ENCODE measurements around the gene FLAD1. TPM values are rescaled to one million over a fixed set of nuclear protein-coding genes. Genes with fewer than 3 reads are reported as not detected.

The FLAD1 gene
- total RNA-seq, 4 donors from 2014 or later: 12.6 to 33.8 (median 20.7) TPM

DNA sequence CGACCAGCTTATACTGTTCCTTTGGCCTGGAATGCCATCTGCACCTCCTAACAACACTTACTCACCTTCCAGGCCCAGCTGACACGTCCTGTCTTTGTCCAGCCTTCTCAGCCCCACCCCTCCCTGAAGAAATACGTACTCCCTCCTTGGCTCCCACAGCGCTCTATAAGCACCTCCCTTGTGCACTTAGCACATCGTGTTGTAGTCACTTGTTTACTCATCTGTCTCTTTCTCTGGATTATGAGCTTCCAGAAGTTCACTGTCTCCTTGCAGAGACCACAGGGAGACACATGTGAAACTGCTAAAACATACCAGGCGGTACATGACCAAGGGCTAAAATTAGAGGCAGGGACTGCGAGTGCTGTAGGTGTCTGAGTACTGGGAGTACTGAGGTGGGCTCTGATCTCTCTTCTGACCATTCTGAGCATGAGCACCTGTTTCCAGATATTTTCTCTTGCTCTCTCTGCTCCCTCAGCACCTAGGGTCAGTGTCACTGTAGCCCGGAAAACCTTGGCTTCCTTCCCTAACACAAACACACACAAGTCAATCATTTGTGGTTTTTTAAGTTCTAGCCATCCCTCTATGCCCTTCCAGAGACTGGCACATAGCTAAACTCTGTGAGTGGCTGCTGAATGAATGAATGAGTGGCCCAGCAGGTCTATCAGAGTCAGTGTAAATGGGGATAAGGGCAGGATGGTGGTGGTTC, 55.6 kb downstream of the FLAD1 start:
- intact Hi-C loops (cut with DNase I; ENCODE audit: low total_unique reads): no loop called here
- Histone ChIP-seq H3K9me3 (no peaks in the 10 kb centered on the region), H3K36me3 (no peaks in the 10 kb centered on the region), H3K27me3 (no peaks in the 10 kb centered on the region), H3K4me1 (no peaks in the 10 kb centered on the region), H3K4me3 (no peak overlapping the region), H3K27ac (no peak overlapping the region)
- DNase-seq: no peak
- TF ChIP-seq, protein P1, sequence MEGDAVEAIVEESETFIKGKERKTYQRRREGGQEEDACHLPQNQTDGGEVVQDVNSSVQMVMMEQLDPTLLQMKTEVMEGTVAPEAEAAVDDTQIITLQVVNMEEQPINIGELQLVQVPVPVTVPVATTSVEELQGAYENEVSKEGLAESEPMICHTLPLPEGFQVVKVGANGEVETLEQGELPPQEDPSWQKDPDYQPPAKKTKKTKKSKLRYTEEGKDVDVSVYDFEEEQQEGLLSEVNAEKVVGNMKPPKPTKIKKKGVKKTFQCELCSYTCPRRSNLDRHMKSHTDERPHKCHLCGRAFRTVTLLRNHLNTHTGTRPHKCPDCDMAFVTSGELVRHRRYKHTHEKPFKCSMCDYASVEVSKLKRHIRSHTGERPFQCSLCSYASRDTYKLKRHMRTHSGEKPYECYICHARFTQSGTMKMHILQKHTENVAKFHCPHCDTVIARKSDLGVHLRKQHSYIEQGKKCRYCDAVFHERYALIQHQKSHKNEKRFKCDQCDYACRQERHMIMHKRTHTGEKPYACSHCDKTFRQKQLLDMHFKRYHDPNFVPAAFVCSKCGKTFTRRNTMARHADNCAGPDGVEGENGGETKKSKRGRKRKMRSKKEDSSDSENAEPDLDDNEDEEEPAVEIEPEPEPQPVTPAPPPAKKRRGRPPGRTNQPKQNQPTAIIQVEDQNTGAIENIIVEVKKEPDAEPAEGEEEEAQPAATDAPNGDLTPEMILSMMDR (IDR thresholded peaks at IDR 0.05): no peak
- no peak for TF ChIP-seq POLR2A (IDR thresholded peaks at IDR 0.05)

DNA sequence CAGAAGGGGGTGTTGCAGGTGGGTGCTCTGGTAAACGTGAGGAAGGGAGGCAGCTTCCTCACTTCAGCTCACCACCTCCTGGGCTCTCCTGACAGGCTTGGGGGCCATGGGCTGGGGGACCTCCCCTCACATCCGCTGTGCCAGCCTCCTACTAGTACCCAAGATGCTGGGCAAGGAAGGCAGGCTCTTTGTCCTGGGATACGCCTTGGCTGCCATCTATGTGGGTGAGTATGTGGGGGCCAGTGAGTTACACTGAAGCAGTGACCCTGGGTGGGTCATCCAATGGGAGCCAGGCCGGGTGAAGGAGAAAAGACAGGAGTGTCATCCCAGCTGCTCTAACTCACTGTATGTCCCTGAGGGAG, 56.1 kb downstream of the FLAD1 start:
- Histone ChIP-seq H3K9me3 (no peaks in the 10 kb centered on the region), H3K4me3 (no peak overlapping the region), H3K36me3 (no peaks in the 10 kb centered on the region), H3K27me3 (no peaks in the 10 kb centered on the region), H3K27ac (no peak overlapping the region), H3K4me1 (no peaks in the 10 kb centered on the region)
- TF ChIP-seq, protein P1 (IDR thresholded peaks at IDR 0.05): no peak
- no peak for TF ChIP-seq POLR2A (IDR thresholded peaks at IDR 0.05)
- no peak for DNase-seq
- intact Hi-C loops (cut with DNase I; ENCODE audit: low total_unique reads): no loop called here

DNA sequence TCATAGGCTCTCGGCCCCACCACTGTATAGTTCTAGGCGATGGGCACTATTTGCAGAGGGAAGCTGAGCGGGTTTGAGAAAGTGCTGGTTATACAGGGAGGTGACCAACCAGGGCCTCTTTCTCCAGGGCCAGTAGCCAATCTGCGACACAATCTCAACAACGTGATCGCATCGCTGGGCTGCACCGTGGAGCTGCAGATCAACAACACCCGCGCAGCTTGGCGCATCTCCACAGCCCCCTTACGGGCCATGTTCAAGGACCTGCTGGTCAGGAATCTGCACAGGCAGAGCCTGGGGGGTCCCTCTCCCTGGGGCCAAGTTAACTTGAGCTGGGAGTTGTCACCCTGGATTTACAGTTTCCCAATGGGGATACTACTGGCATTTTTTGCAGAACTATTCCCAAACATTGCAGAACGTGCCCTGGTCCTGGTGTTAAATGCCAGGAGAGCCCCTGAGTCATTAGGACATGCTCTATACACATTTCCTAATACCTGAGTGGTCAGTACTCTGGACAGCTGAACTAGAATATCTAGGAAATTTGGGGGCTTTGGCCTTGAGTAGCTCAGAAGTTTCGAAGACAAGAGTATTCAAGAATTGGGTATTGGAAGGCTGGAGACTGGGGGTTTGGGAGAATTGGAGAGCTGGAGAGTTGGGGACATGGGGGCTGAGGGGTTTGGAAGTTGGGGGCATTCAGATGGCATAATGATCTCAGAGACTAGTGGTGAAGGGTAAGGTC, 57.4 kb downstream of the FLAD1 start:
- Histone ChIP-seq H3K4me3 (no peak overlapping the region), H3K9me3 (no peaks in the 10 kb centered on the region), H3K4me1 (no peaks in the 10 kb centered on the region), H3K36me3 (no peaks in the 10 kb centered on the region), H3K27me3 (no peaks in the 10 kb centered on the region), H3K27ac (no peak overlapping the region)
- TF ChIP-seq POLR2A (IDR thresholded peaks at IDR 0.05): no peak
- TF ChIP-seq, protein P1 (IDR thresholded peaks at IDR 0.05): no peak
- intact Hi-C loops (cut with DNase I; ENCODE audit: low total_unique reads): no loop called here
- DNase-seq: no peak

Small RNA genes within 50 kb of the gene (microRNA-seq; reads per million reads assigned to microRNA genes)
- not detected for gene MIR4258 (ENCODE audit: borderline microRNAs expressed, borderline replicate concordance)

Small RNA genes within 50 kb of the gene (small RNA-seq; reads per million reads assigned to genes)
- gene MIR4258 (not detected), gene RF00017 (not detected)

Other genes with a start within 250 kb of the FLAD1 start
- 10 to 100 TPM in 3 of 4 donors, 1 to 10 TPM in 1; 7.1 to 35.5 (median 12.1) TPM for gene KCNN3, start 113.1 kb upstream of the FLAD1 start, total RNA-seq
- gene PMVK, start 46.6 kb upstream of the FLAD1 start, total RNA-seq: 10 to 100 TPM in 1 of 4 donors, 1 to 10 TPM in 3; 2.6 to 21.2 (median 6.4) TPM
- 100 to 1,000 TPM in 1 of 4 donors, 10 to 100 TPM in 3; 34.4 to 151 (median 88.6) TPM for gene PBXIP1, start 27.2 kb upstream of the FLAD1 start, total RNA-seq
- 10 to 100 TPM in 3 of 4 donors, 1 to 10 TPM in 1; 10.0 to 36.4 (median 15.9) TPM for gene PYGO2, start 21.6 kb upstream of the FLAD1 start, total RNA-seq
- gene SHC1, start 12.6 kb upstream of the FLAD1 start, total RNA-seq: 100 to 1,000 TPM in 2 of 4 donors, 10 to 100 TPM in 2; 93.5 to 149 (median 101) TPM
- gene CKS1B, start 8.7 kb upstream of the FLAD1 start, total RNA-seq: 10 to 100 TPM; 14.1 to 52.7 (median 22.8) TPM
- under 1 TPM in 1 of 4 donors, not detected in 3; 0.83 TPM for gene LENEP, start 10.2 kb downstream of the FLAD1 start, total RNA-seq
- 10 to 100 TPM in 2 of 4 donors, 1 to 10 TPM in 2; 3.8 to 53.4 (median 11.9) TPM for gene ZBTB7B, start 19.5 kb downstream of the FLAD1 start, total RNA-seq
- 1 to 10 TPM in 1 of 4 donors, under 1 TPM in 1, not detected in 2; 0.07 to 1.6 TPM for gene DCST2, start 50.4 kb downstream of the FLAD1 start, total RNA-seq
- 1 to 10 TPM in 2 of 4 donors, not detected in 2; 1.1 to 3.5 TPM for gene DCST1, start 50.5 kb downstream of the FLAD1 start, total RNA-seq
- 100 to 1,000 TPM in 3 of 4 donors, 10 to 100 TPM in 1; 58.6 to 270 (median 153) TPM for gene ADAM15, start 68.0 kb downstream of the FLAD1 start, total RNA-seq
- 1 to 10 TPM in 2 of 4 donors, not detected in 2; 8.0 to 8.4 TPM for gene EFNA4, start 80.4 kb downstream of the FLAD1 start, total RNA-seq
- gene EFNA3, start 95.5 kb downstream of the FLAD1 start, total RNA-seq: 1 to 10 TPM in 3 of 4 donors, not detected in 1; 3.2 to 7.6 (median 3.3) TPM
- 10 to 100 TPM; 22.3 to 58.5 (median 36.5) TPM for gene EFNA1, start 144.5 kb downstream of the FLAD1 start, total RNA-seq
- 10 to 100 TPM in 3 of 4 donors, under 1 TPM in 1; 0.26 to 24.0 (median 21.8) TPM for gene SLC50A1, start 152.5 kb downstream of the FLAD1 start, total RNA-seq
- gene DPM3, start 157.2 kb downstream of the FLAD1 start, total RNA-seq: 10 to 100 TPM; 36.1 to 94.4 (median 85.4) TPM
- gene KRTCAP2, start 190.0 kb downstream of the FLAD1 start, total RNA-seq: 100 to 1,000 TPM in 1 of 4 donors, 10 to 100 TPM in 2, 1 to 10 TPM in 1; 1.5 to 200 (median 62.5) TPM
- 1 to 10 TPM in 3 of 4 donors, under 1 TPM in 1; 0.26 to 4.6 (median 2.5) TPM for gene TRIM46, start 190.5 kb downstream of the FLAD1 start, total RNA-seq
- 100 to 1,000 TPM in 1 of 4 donors, 10 to 100 TPM in 3; 11.8 to 101 (median 38.3) TPM for gene THBS3, start 224.6 kb downstream of the FLAD1 start, total RNA-seq
- gene MTX1, start 225.4 kb downstream of the FLAD1 start, total RNA-seq: 10 to 100 TPM in 3 of 4 donors, 1 to 10 TPM in 1; 9.7 to 62.4 (median 26.0) TPM

Measured in uterus (tissue), 4 donors.